Right ventricle myocardium superior (tissue), 1 donor: Measurements from ENCODE around the gene ELAVL1. TPM values are rescaled to one million over a fixed set of nuclear protein-coding genes. Genes with fewer than 3 reads are reported as not detected.
"Not testable (repeated sequence)": the region's sequence is repeated elsewhere in the genome, so short reads cannot be mapped to it uniquely, and the experiment has no call there.

Source experiments
- ATAC-seq: fragments of 200-7000 bp; cut with Tn5 transposase; one replicate; pipeline ENCODE4 v1.9.1; 2020; ENCODE audit warnings: mild to moderate bottlenecking; ENCODE audit not compliant: poor library complexity
- DNase-seq: peaks from one replicate; pipeline ENCODE4 v3.0.0-alpha.2; 2020
- intact Hi-C: fragments of 100-400 bp; cut with DNase I; formaldehyde crosslinking; loops from one replicate; pipeline ENCODE4 v1.11.2; 2022
- total RNA-seq: library from RNA; stranded (reverse); fragmentation: NEBNext Ultra II Directional; extraction: Animal tissue kit (Norgen Biotek cat#: 25700); gene quantifications from one replicate; pipeline ENCODE4 v1.2.1, GENCODE V29; 2021
- donor health status: DM: no; HTN: yes; CAD: no; lungs with severe emphysema.

The ELAVL1 gene
- total RNA-seq, 1 donor from 2014 or later, result 49.4 TPM

- intact Hi-C loops, result no loop called here
- DNase-seq (no peak), ATAC-seq (no peak)
Measured at GRCh38 chr19:7977723-7978040, 27.8 kb downstream of the ELAVL1 start.

- ATAC-seq (no peak), DNase-seq (peak; percentile 16)
- intact Hi-C loops, result no loop called here
Measured at GRCh38 chr19:7977021-7977722, 28.3 kb downstream of the ELAVL1 start.

GRCh38 chr19:7976461-7976860 lies 29.0 kb downstream of the ELAVL1 start:
- DNase-seq, result no peak
- no peak for ATAC-seq
- intact Hi-C loops, result no loop called here

DNA sequence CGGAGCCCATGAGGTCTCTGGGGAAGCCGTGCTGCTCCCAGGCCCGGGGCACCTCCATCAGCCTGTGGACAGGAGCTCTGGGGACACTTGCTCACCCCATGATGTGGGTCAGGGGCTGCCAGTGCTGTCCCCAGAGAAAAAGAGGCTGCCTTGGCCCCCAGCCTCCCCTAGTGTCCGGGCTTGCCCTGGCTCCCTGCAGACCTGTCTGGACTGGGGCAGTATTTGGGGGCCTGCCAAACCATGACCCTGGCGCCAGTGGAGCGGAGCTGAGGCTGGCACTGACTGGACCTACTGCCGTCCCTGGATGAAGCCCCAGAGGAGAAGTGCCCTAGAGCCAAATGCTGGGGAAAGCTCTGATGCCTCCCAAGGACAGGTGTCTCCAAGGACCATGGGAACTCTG lies 30.4 kb downstream of the ELAVL1 start:
- peak; percentile 67 for DNase-seq
- intact Hi-C loops, result no loop called here
- peak; percentile 64 for ATAC-seq

- DNase-seq (peak; percentile 83), ATAC-seq (peak; percentile 88)
- intact Hi-C loops, result no loop called here
Measured at GRCh38 chr19:7973883-7974282, 31.6 kb downstream of the ELAVL1 start.

DNA sequence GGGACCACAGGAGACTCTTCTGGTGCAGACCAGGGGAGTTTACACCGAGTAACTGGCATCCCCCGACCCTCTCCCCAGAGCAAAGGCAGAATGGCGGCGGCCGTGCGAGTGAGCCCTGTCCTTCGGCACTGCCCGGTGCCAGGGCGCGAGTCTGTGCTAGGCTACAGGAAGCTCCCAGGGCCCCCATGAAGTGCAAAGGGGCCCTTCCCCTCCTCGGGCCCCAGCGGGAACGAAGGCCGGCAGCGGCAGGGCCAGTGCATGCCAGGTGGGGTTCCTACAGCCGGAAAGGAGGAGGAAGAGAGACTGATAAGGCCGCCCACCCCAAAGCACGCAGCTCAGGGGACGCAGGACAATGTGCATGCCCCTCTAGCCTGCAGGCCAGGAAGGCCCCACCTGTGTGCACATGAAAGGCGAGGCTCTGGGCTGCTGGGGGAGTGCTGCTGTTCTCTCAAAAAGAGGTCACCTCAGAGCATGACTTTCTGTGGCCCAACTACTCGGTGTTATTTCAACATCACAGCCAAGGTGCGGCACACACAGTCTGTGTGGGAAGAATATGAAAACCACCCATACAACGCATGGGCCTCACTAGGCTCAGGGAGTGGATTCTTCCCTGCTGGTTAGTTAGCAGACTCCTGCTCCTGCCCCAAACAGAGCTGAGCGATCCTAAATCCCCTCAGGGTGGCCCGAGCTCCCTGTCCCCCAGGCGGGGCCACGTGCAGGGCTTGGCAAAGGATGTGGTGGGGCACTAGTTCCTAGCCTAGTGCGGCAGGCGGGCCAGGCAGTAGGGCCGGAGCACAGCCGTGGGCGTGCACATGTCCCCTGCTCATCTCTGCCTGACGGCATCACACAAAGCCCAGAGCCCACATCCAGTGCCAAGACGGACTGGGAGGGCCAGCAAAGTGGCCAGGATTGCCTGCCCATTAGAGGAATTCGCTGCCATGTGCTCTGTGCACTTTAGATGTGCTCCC lies 33.6 kb downstream of the ELAVL1 start:
- DNase-seq, result no peak
- no peak for ATAC-seq
- intact Hi-C loops, result no loop called here

DNA sequence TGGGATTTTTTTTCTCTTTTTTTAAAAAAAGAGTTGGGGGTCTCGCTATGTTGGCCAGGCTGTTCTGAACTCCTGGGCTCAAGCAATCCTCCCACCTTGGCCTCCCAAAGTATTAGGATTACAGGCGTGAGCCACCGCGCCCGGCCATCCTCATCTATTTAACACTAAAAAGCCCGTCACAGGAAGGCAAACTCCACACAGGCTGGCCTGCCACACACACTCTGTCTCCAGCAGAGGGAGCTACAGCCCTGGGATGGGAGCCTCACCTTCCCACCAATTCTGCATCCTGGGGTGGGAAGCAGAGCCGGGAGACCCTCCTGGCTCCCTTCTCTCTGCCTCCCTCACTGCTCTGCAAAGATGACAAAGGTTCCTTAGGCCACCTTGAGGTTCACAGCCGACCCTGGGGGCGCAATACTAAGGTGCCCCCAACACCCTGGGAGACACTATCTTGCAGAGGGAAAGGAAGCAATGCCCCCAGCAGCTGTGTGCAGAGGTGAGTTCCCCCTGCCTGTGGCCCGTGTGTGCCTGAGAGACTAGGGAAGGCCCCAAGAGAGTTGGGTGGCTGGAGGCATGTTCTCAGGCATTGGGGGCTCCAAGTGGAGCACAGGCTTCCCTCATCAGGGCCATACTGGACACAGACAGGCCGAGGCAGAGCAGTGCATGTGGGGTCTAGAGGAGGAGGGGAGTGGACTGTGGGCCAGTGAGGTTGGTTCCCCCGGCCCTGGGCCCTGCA lies 34.6 kb downstream of the ELAVL1 start:
- DNase-seq (no peak), ATAC-seq (no peak)
- intact Hi-C loops, result no loop called here

GRCh38 chr19:7969555-7969939 lies 35.9 kb downstream of the ELAVL1 start:
- DNase-seq, result no peak
- ATAC-seq, result no peak
- intact Hi-C loops, result no loop called here

- DNase-seq, result no peak
- intact Hi-C loops, result no loop called here
- ATAC-seq, result no peak
Measured at GRCh38 chr19:7968796-7969554, 36.5 kb downstream of the ELAVL1 start.

- intact Hi-C loops, result no loop called here
- no peak for DNase-seq
Measured at GRCh38 chr19:7968008-7968795, 37.2 kb downstream of the ELAVL1 start.

GRCh38 chr19:7965921-7966665 lies 39.3 kb downstream of the ELAVL1 start:
- DNase-seq (no peak), ATAC-seq (no peak)
- intact Hi-C loops, result no loop called here

More at GRCh38 chr19:7968008-7968795, 37.2 kb downstream of the ELAVL1 start:
- ATAC-seq, result no peak

GRCh38 chr19:7965259-7965841 lies 40.1 kb downstream of the ELAVL1 start:
- intact Hi-C loops, result no loop called here
- DNase-seq, result no peak
- ATAC-seq, result no peak

GRCh38 chr19:7963566-7963965 lies 41.9 kb downstream of the ELAVL1 start:
- DNase-seq (no peak), ATAC-seq (no peak)
- intact Hi-C loops, result no loop called here

- ATAC-seq, result no peak
- intact Hi-C loops, result no loop called here
- no peak for DNase-seq
Measured at GRCh38 chr19:7962644-7963268, 42.7 kb downstream of the ELAVL1 start.

- no peak for DNase-seq
- intact Hi-C loops, result no loop called here
- no peak for ATAC-seq
Measured at GRCh38 chr19:7961920-7962626, 43.4 kb downstream of the ELAVL1 start.

GRCh38 chr19:7961082-7961481 lies 44.4 kb downstream of the ELAVL1 start:
- intact Hi-C loops, DNase-seq, ATAC-seq: not testable (repeated sequence)
